HG02798 (cell line): Measurements from ENCODE around the gene IL21R.

Experiments used
- ATAC-seq: cut with Tn5 transposase; IDR thresholded peaks from one replicate; pipeline ENCODE4 v1.9.1; 2021; ENCODE audit warnings: mild to moderate bottlenecking; ENCODE audit not compliant: unreplicated experiment, poor library complexity

Gene IL21R

GRCh38 chr16:27458987-27459688 lies 57.2 kb downstream of the IL21R start:
- no peak for ATAC-seq

GRCh38 chr16:27460213-27460612 lies 58.2 kb downstream of the IL21R start:
- no peak for ATAC-seq

GRCh38 chr16:27460663-27461482 lies 58.9 kb downstream of the IL21R start:
- no peak for ATAC-seq

- no peak for ATAC-seq
Measured at GRCh38 chr16:27461483-27462171, 59.7 kb downstream of the IL21R start.

DNA sequence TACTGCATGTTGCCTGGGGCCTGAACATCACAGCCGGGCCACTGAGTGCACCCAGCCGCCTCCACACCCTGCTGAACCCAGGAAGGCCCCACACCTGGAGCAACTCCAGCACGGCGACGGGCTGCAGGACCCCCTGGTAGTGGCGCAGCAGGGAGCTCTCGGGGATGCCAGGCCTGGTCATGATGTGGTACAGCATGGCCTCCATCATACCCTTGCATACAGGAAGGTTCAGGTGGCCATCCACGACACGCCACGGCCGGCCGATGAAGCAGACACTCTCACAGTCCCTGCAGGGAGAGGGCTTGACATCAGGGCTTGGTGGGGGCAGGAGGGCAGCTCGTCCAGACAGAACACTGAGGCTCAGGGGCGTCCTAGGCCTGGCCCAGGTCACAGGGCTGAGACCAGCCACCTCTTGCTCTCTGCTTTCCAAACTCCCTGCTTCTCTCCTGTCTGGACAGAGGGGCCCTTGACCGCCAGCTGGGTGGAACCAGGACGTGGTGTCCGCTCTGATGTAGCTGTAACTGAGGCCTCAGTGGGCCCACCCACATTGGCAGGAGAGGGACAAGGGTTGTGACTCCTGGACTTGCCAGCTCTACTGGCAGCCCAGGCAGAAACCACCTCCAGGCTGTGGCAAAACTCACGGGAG lies 60.3 kb downstream of the IL21R start:
- ATAC-seq, result no peak

- no peak for ATAC-seq
Measured at GRCh38 chr16:27462846-27463682, 61.1 kb downstream of the IL21R start.

GRCh38 chr16:27463741-27464591 lies 62.0 kb downstream of the IL21R start:
- no peak for ATAC-seq

- no peak for ATAC-seq
Measured at GRCh38 chr16:27464626-27465482, 62.9 kb downstream of the IL21R start.

- no peak for ATAC-seq
Measured at GRCh38 chr16:27465483-27465879, 63.5 kb downstream of the IL21R start.

DNA sequence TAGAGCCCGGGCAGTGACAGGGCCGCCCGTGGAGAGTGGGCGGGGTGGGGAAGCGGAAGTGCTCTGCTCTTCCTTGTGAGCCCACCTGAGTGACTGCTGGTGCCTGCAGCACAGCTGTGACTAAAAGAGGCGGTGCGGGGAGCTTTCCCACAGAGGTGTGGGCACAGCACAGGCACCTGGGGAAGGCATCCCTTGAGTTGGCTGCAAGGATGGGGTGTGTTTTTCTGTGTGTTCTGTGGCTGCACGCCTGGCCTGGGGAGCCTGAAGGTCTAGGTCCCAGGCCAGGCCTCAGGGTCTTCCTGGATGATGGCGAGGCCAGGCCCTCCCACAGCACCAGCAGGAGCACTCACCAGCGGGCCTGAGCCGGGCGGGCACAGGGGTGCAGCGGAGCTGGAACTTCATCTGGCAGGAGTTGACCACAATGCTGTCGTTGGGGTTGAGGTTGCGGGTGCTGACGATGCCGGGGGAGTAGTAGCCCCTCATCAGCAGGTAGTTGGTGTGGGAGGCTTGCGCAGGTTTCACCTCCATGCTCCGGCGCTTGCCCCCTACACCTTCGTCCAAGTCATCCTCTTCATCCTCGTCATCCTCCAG lies 67.1 kb downstream of the IL21R start:
- ATAC-seq, result no peak

DNA sequence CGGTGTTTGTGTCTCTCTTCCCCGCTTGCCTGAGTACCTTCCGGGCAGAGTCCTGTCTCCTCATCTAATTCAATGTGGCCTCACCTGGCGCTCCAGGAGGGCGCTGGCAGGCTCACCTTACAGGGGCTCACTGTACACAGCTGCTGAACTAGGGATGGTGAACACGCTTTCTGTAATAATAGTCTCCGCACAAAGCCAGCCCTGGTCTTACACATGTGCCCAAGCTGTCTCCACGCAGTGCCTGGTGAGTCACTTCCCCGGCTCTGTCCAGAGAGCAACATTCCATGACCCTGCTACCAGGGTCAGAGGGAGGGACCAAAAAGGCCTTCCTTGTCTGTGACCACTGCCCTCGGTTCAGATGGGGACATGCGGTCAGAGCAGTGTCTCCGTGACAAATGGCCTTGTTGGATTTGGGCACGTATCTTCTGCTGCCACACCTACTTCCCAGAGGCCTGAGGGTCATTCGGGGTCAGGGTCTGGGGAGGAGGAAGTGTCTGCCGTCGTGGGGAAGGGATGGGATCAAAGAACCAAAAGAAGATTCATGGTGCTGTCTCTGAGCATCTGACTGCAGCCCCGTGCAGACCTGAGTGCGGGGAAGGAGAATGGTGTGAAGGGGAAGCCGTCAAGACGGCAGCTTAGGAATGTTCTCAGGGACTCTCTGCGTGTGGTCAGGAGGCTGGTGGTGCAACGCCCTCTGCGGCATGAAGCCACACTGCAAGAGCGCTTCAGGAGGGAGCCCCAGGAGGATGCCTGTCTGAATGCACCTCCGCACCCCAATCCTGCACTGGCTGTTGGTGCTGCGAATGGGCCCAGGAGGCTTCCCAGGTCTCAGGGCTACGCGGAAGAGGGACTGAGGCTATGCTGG lies 68.8 kb downstream of the IL21R start:
- no peak for ATAC-seq

GRCh38 chr16:27471661-27472060 lies 69.7 kb downstream of the IL21R start:
- no peak for ATAC-seq

GRCh38 chr16:27472091-27473020 lies 70.4 kb downstream of the IL21R start:
- no peak for ATAC-seq

DNA sequence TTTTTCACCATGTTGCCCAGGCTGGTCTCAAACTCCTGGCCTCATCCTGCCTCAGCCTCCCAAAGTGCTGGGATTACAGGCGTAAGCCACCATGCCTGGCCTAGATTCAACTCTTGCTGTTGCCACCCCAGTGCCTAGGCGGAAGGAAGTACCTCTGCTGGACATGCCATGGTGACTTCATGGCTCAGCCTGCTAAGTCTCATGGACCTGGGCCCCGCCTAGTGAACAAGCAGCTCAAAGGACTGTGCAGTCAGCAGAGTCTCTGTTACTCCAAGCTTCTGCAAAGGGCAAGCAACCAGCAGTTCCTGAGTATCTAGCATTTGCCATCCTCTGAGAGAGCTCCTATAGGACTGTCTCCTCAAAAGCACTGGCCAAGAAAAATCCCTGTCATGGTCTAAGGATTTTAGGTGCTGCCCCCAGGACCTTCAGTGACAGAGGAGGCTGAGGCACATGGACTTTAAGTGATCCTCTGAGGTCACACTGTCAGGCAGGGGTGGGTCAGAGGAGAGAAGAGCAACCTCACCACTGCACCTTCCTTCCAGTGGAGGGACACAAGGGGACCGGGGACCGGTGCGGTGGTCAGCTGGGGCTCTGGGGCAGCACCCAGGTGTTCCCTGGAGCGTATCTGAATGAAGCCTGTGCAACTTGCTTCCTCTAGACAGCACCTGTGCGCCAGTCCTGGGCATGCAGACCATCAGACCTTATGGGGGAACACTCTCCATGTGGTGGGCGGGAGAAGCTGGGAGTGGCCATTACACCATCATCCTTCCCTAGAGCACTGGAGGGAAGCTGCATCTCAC lies 71.3 kb downstream of the IL21R start:
- no peak for ATAC-seq

GRCh38 chr16:27474041-27474440 lies 72.1 kb downstream of the IL21R start:
- ATAC-seq, result no peak
